Measurements from ENCODE around the gene SPPL3. TPM values are rescaled to one million over a fixed set of nuclear protein-coding genes. Genes with fewer than 3 reads are reported as not detected.
"Not testable (repeated sequence)": the region's sequence is repeated elsewhere in the genome, so short reads cannot be mapped to it uniquely, and the experiment has no call there.

Gene SPPL3
- total and polyA plus RNA-seq, 2 experiments from 2014 or later, result 10.9 to 27.8 TPM

DNA sequence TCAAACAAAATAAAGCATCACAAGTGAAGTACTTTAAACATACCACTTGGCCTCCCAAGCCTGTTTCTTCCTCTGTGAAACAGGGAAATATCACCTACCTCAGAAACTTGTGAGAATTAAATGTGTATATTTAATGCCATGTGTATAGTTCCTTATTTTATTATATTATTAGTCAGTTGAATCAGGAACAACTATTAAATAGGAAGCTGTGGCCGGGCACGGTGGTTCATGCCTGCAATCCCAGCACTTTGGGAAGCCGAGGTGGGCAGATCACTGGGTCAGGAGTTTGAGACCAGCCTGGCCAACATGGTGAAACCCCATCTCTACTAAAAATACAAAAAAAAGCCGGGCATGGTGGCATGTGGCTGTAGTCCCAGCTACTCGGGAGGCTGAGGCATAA is 3.1 kb downstream of the SPPL3 start:
- not testable (repeated sequence) for H3K27ac ChIP-seq (ENCODE audit: low read depth); H3K9me2 ChIP-seq (ENCODE audit: insufficient read depth); H3K27me3 ChIP-seq (ENCODE audit: insufficient read depth); H3K9me3 Mint-ChIP-seq; H3K4me3 ChIP-seq; H3K4me2 ChIP-seq; H2AFZ ChIP-seq; H3F3A ChIP-seq (replicated peaks; ENCODE audit: low read depth); DNase-seq (ENCODE audit: low spot score); H3K27ac Mint-ChIP-seq; H3K4me1 ChIP-seq (ENCODE audit: insufficient read depth); H3K4me3 Mint-ChIP-seq; ATAC-seq; H3K36me3 ChIP-seq (ENCODE audit: insufficient read depth)
- peaks cover 16% of the 10 kb centered on the region for H3K4me1 Mint-ChIP-seq
- peaks cover 10% of the 10 kb centered on the region for H3K27me3 Mint-ChIP-seq (ENCODE audit: insufficient read depth, low read depth, poor library complexity)
- H3K79me2 ChIP-seq (replicated peaks; ENCODE audit: insufficient read depth), result peaks cover 74% of the 10 kb centered on the region
- peaks cover 11% of the 10 kb centered on the region; the same call in 2 of the 3 replicates for H3K36me3 Mint-ChIP-seq (ENCODE audit: low read depth)
- H4K20me1 ChIP-seq (replicated peaks; ENCODE audit: insufficient read depth), result peaks cover 18% of the 10 kb centered on the region

- Mint-ChIP-seq H3K9me3 (no peaks in the 10 kb centered on the region), H3K27me3 (ENCODE audit: insufficient read depth, low read depth, poor library complexity) (no peaks in the 10 kb centered on the region), H3K4me3 (no peak overlapping the region), H3K27ac (no peak overlapping the region), H3K4me1 (peaks cover 16% of the 10 kb centered on the region; the same call in 2 of the 3 replicates), H3K36me3 (ENCODE audit: low read depth) (peaks cover 14% of the 10 kb centered on the region; the same call in 2 of the 3 replicates)
- ATAC-seq (no peak), DNase-seq (ENCODE audit: low spot score) (no peak)
- no peak overlapping the region for H2AFZ ChIP-seq
- no peak overlapping the region for H3K4me3 ChIP-seq
- no peaks in the 10 kb centered on the region for H3K27me3 ChIP-seq (ENCODE audit: insufficient read depth)
- peaks cover 100% of the 10 kb centered on the region for H3K79me2 ChIP-seq (replicated peaks; ENCODE audit: insufficient read depth)
- H3K4me1 ChIP-seq (ENCODE audit: insufficient read depth), result no peaks in the 10 kb centered on the region
- H3K36me3 ChIP-seq (ENCODE audit: insufficient read depth), result no peaks in the 10 kb centered on the region; the same call in 1 of the 2 replicates
- no peaks in the 10 kb centered on the region for H3F3A ChIP-seq (replicated peaks; ENCODE audit: low read depth)
- no peak overlapping the region for H3K4me2 ChIP-seq
- no peaks in the 10 kb centered on the region for H3K9me2 ChIP-seq (ENCODE audit: insufficient read depth)
- peaks cover 27% of the 10 kb centered on the region for H4K20me1 ChIP-seq (replicated peaks; ENCODE audit: insufficient read depth)
- H3K27ac ChIP-seq (ENCODE audit: low read depth), result no peak overlapping the region
- TF ChIP-seq NANOG (IDR thresholded peaks at IDR 0.05; ENCODE audit: borderline replicate concordance) (no peak), REST (IDR thresholded peaks at IDR 0.05; ENCODE audit: unreplicated experiment) (no peak), POLR2AphosphoS5 (IDR thresholded peaks at IDR 0.05; ENCODE audit: low read depth) (no peak), JUNB (IDR thresholded peaks at IDR 0.05; ENCODE audit: unreplicated experiment) (no peak), EZH2phosphoT487 (IDR thresholded peaks at IDR 0.05; ENCODE audit: unreplicated experiment) (no peak), EZH2 (IDR thresholded peaks at IDR 0.05; ENCODE audit: low read depth, unreplicated experiment) (no peak), STAT1 (IDR thresholded peaks at IDR 0.05; ENCODE audit: unreplicated experiment) (no peak), ZNF331 (CRISPR knock-in tag; IDR thresholded peaks at IDR 0.05; ENCODE audit: low read depth) (no peak), ETS1 (IDR thresholded peaks at IDR 0.05) (no peak)
- TF ChIP-seq, protein P1, sequence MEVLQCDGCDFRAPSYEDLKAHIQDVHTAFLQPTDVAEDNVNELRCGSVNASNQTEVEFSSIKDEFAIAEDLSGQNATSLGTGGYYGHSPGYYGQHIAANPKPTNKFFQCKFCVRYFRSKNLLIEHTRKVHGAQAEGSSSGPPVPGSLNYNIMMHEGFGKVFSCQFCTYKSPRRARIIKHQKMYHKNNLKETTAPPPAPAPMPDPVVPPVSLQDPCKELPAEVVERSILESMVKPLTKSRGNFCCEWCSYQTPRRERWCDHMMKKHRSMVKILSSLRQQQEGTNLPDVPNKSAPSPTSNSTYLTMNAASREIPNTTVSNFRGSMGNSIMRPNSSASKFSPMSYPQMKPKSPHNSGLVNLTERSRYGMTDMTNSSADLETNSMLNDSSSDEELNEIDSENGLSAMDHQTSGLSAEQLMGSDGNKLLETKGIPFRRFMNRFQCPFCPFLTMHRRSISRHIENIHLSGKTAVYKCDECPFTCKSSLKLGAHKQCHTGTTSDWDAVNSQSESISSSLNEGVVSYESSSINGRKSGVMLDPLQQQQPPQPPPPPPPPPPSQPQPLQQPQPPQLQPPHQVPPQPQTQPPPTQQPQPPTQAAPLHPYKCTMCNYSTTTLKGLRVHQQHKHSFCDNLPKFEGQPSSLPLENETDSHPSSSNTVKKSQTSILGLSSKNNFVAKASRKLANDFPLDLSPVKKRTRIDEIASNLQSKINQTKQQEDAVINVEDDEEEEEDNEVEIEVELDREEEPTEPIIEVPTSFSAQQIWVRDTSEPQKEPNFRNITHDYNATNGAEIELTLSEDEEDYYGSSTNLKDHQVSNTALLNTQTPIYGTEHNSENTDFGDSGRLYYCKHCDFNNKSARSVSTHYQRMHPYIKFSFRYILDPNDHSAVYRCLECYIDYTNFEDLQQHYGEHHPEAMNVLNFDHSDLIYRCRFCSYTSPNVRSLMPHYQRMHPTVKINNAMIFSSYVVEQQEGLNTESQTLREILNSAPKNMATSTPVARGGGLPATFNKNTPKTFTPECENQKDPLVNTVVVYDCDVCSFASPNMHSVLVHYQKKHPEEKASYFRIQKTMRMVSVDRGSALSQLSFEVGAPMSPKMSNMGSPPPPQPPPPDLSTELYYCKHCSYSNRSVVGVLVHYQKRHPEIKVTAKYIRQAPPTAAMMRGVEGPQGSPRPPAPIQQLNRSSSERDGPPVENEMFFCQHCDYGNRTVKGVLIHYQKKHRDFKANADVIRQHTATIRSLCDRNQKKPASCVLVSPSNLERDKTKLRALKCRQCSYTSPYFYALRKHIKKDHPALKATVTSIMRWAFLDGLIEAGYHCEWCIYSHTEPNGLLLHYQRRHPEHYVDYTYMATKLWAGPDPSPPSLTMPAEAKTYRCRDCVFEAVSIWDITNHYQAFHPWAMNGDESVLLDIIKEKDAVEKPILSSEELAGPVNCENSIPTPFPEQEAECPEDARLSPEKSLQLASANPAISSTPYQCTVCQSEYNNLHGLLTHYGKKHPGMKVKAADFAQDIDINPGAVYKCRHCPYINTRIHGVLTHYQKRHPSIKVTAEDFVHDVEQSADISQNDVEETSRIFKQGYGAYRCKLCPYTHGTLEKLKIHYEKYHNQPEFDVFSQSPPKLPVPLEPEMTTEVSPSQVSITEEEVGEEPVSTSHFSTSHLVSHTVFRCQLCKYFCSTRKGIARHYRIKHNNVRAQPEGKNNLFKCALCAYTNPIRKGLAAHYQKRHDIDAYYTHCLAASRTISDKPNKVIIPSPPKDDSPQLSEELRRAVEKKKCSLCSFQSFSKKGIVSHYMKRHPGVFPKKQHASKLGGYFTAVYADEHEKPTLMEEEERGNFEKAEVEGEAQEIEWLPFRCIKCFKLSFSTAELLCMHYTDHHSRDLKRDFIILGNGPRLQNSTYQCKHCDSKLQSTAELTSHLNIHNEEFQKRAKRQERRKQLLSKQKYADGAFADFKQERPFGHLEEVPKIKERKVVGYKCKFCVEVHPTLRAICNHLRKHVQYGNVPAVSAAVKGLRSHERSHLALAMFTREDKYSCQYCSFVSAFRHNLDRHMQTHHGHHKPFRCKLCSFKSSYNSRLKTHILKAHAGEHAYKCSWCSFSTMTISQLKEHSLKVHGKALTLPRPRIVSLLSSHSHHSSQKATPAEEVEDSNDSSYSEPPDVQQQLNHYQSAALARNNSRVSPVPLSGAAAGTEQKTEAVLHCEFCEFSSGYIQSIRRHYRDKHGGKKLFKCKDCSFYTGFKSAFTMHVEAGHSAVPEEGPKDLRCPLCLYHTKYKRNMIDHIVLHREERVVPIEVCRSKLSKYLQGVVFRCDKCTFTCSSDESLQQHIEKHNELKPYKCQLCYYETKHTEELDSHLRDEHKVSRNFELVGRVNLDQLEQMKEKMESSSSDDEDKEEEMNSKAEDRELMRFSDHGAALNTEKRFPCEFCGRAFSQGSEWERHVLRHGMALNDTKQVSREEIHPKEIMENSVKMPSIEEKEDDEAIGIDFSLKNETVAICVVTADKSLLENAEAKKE (CRISPR knock-in tag; IDR thresholded peaks at IDR 0.05), result no peak
Measured at GRCh38 chr12:120895532-120895931, 8.6 kb downstream of the SPPL3 start.

All from GM23338 (cell line).